K562 (cell line): Measurements from ENCODE around the gene ELK4. TPM values are rescaled to one million over a fixed set of nuclear protein-coding genes. Genes with fewer than 3 reads are reported as not detected.

ENCODE experiments used
- ARID3B ChIP-seq: fragments of 250-450 bp; sonication (Bioruptor Pico); IDR thresholded peaks from 2 replicates; pipeline ENCODE4 v1.4.0; 2020; ENCODE audit warnings: borderline replicate concordance
- BHLHE40 ChIP-seq: IDR thresholded peaks from 2 replicates; pipeline ENCODE4 v1.6.1; 2011; ENCODE audit warnings: low read length, improper control_type of control experiment
- CCAR2 ChIP-seq: fragments of 200-400 bp; formaldehyde crosslinking; IDR thresholded peaks from 2 replicates; pipeline ENCODE4 v1.6.1; 2017; ENCODE audit warnings: mild to moderate bottlenecking, low read depth, low read length
- ELF2 ChIP-seq: fragments of 250-450 bp; sonication (Bioruptor Pico); IDR thresholded peaks from 2 replicates; pipeline ENCODE4 v1.5.0; 2021; ENCODE audit warnings: mild to moderate bottlenecking
- HINFP ChIP-seq: fragments of 450-650 bp; conservative IDR thresholded peaks from 2 replicates; pipeline ENCODE4 v1.6.1; 2016; ENCODE audit warnings: missing genetic modification characterization, low read depth, mild to moderate bottlenecking, control low read depth, missing compliant biosample characterization
- RBFOX2 ChIP-seq: fragments of 200-400 bp; formaldehyde crosslinking; IDR thresholded peaks from 2 replicates; pipeline ENCODE4 v1.6.1; 2017; ENCODE audit warnings: low read depth, mild to moderate bottlenecking, low read length, moderate library complexity
- RNF2 ChIP-seq: sonication (generic); IDR thresholded peaks from 2 replicates; pipeline ENCODE4 v1.6.1; 2016
- SIN3A ChIP-seq, 2 experiments: fragments of 150-350 bp in 1 of 2; IDR thresholded peaks; 2 replicates each; pipeline ENCODE4 v1.6.1; 2011 to 2016; ENCODE audit warnings: borderline replicate concordance in 2 of 2, low read depth in 2 of 2, low read length in 2 of 2, mild to moderate bottlenecking in 2 of 2, moderate library complexity in 2 of 2; ENCODE audit not compliant: control insufficient read depth in 1 of 2
- SIRT6 ChIP-seq: IDR thresholded peaks from one replicate; pipeline ENCODE4 v1.6.1; 2012; ENCODE audit warnings: low read depth, mild to moderate bottlenecking, control low read depth, inconsistent platforms, low read length, moderate library complexity
- SP2 ChIP-seq: IDR thresholded peaks from 2 replicates; pipeline ENCODE4 v1.6.1; 2011; ENCODE audit warnings: mild to moderate bottlenecking, low read depth, low read length, moderate library complexity; ENCODE audit not compliant: poor library complexity, severe bottlenecking; ENCODE audit errors: extremely low read depth
- ZBED1 ChIP-seq: IDR thresholded peaks from 2 replicates; pipeline ENCODE4 v1.6.1; 2014
- ZNF395 ChIP-seq: fragments of 200-800 bp; sonication (Bioruptor generic); IDR thresholded peaks from 2 replicates; pipeline ENCODE4 v1.6.1; 2017; ENCODE audit warnings: missing genetic modification characterization, missing compliant biosample characterization
- ZNF592 ChIP-seq: fragments of 450-650 bp; IDR thresholded peaks from 2 replicates; pipeline ENCODE4 v1.6.1; 2017; ENCODE audit warnings: antibody characterized with exemption, mild to moderate bottlenecking
- ZNF639 ChIP-seq, 2 experiments: fragments of 200-800 bp in 1 of 2; sonication (Bioruptor generic) in 1 of 2; sonication (generic) in 1 of 2; formaldehyde crosslinking in 1 of 2; IDR thresholded peaks in 1 of 2; conservative IDR thresholded peaks in 1 of 2; 2 replicates each; pipeline versions ENCODE4 v1.5.0 to v1.6.1; 2016 to 2020; ENCODE audit warnings: missing compliant biosample characterization in 1 of 2, missing genetic modification characterization in 1 of 2, missing genetic modification reagents in 1 of 2
- ZNF764 ChIP-seq: fragments of 250-450 bp; sonication (Bioruptor Pico); IDR thresholded peaks from 2 replicates; pipeline ENCODE4 v1.4.0; 2020; ENCODE audit warnings: low read depth, mild to moderate bottlenecking, moderate library complexity
- polyA plus RNA-seq, 8 experiments: library from polyadenylated mRNA; depleted of rRNA in 4 of 8; stranded (reverse) in 5 of 8; unstranded in 3 of 8; fragments of >200 nt; fragmentation: Nextera tagmentation in 2 of 8; fragmentation: Illumina TruSeq in 1 of 8; extraction: Ambion mirVana in 2 of 8; extraction: Trizol in 1 of 8; gene quantifications; 2 replicates each; pipeline versions ENCODE4 v1.2.1 to v1.2.3, GENCODE V29; 2011 to 2014; ENCODE audit warnings: inconsistent platforms in 1 of 8, missing spikeins in 1 of 8
- total RNA-seq, 7 experiments: library from RNA; depleted of rRNA in 6 of 7; stranded (reverse); fragments of >200 nt in 6 of 7; fragmentation: Illumina TruSeq in 2 of 7; extraction: Trizol in 2 of 7; gene quantifications; 2 replicates each; pipeline versions ENCODE4 v1.2.1 to v1.2.3, GENCODE V29; 2011 to 2021; ENCODE audit warnings: low replicate concordance in 1 of 7

Gene ELK4
- total and polyA plus RNA-seq, 9 of the 15 experiments (the other 6 are each of a cell fraction or from before 2014, with no cell fraction given), result 2.0 to 21.7 (median 9.2) TPM

- TF ChIP-seq RBFOX2 (peak; percentile 98), ZNF639 (CRISPR knock-in tag; conservative IDR thresholded peaks at IDR 0.05 in 1 of 2, IDR thresholded peaks at IDR 0.05 in 1 of 2) (peak in 1 of 2 experiments; percentile 90; a peak in 2 of 4 replicates), BHLHE40 (peak; percentile 71), ZNF764 (CRISPR knock-in tag) (0 out of 2 replicates have a peak, but pooled peaks have one; percentile 47), RNF2 (peak; percentile 67; the same call in 1 of the 2 replicates), SIN3A (IDR thresholded peaks at IDR 0.05; ENCODE audit: borderline replicate concordance in 2 of 2, control insufficient read depth in 1 of 2, low read depth in 2 of 2, low read length in 2 of 2) (peak; percentile 38 to 81; a peak in 1 of 4 replicates), ZNF592 (no peak), HINFP (tag) (no peak), ARID3B (CRISPR knock-in tag) (no peak), CCAR2 (no peak), ZNF395 (CRISPR knock-in tag) (no peak), ELF2 (CRISPR knock-in tag) (peak; percentile 63; the same call in 1 of the 2 replicates), SP2 (no peak), SIRT6 (no peak), ZBED1 (peak; percentile 67; the same call in 1 of the 2 replicates)
Observed at GRCh38 chr1:205631768-205632668, at the start of gene ELK4 (continued).
